Progenitor cell of endocrine pancreas (in vitro differentiated cells): ENCODE data around the gene STRADA. TPM values are rescaled to one million over a fixed set of nuclear protein-coding genes. Genes with fewer than 3 reads are reported as not detected.
A peak's percentile ranks its signal among the peaks of the same experiment; 100 is the strongest.

Source experiments
- DNase-seq: peaks from one replicate; pipeline ENCODE4 v3.0.0; 2021; ENCODE audit warnings: low spot score; ENCODE audit not compliant: unreplicated experiment
- H3K27ac Mint-ChIP-seq: 2 replicates; pipeline ENCODE4 v1.8.0; 2021; ENCODE audit warnings: mild to moderate bottlenecking, moderate library complexity, mixed read lengths
- H3K27me3 Mint-ChIP-seq: 2 replicates; pipeline ENCODE4 v1.8.0; 2021; ENCODE audit warnings: mixed read lengths
- H3K36me3 Mint-ChIP-seq: 2 replicates; pipeline ENCODE4 v1.8.0; 2022; ENCODE audit warnings: mixed read lengths; ENCODE audit not compliant: insufficient read depth
- H3K4me1 Mint-ChIP-seq: 2 replicates; pipeline ENCODE4 v1.8.0; 2021; ENCODE audit warnings: low read depth, mixed read lengths
- H3K4me3 Mint-ChIP-seq: 2 replicates; pipeline ENCODE4 v1.8.0; 2021; ENCODE audit warnings: low read depth, mild to moderate bottlenecking, moderate library complexity, mixed read lengths
- H3K9me3 Mint-ChIP-seq: 2 replicates; pipeline ENCODE4 v1.8.0; 2021; ENCODE audit warnings: low read depth, mixed read lengths
- CTCF ChIP-seq: fragments of 200-600 bp; sonication (generic); IDR thresholded peaks from one replicate; pipeline ENCODE4 v1.5.0; 2021; ENCODE audit warnings: antibody characterized with exemption, mild to moderate bottlenecking; ENCODE audit not compliant: unreplicated experiment
- total RNA-seq: library from RNA; stranded (reverse); gene quantifications from 2 replicates; pipeline ENCODE4 v1.2.1, GENCODE V29; 2021

Gene STRADA
- total RNA-seq, 1 donor from 2014 or later, result 49.7 TPM

GRCh38 chr17:63704836-63705235 lies 36.8 kb downstream of the STRADA start:
- Mint-ChIP-seq H3K36me3 (peaks cover 12% of the 10 kb centered on the region), H3K27ac (no peak overlapping the region), H3K27me3 (no peaks in the 10 kb centered on the region), H3K9me3 (no peaks in the 10 kb centered on the region), H3K4me1 (peaks cover 11% of the 10 kb centered on the region), H3K4me3 (no peak overlapping the region)
- no peak for TF ChIP-seq CTCF
- no peak for DNase-seq

DNA sequence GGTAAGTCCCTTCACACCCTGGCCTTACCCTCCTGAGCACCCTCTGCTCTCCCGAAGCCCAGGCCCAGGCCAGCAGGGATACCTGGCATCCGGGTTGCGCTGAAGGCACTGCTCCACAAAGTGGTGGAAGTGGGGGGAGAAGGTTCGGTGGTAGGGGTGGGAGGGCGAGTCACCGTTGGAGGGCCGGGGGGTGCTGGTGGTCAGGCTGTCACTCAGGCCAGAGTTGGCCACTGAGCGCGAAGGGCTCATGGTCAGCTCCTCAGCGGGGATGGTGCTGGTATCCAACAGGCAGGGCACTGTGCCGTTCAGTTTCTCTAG lies 37.4 kb downstream of the STRADA start:
- H3K36me3 Mint-ChIP-seq, result peaks cover 9% of the 10 kb centered on the region
- TF ChIP-seq CTCF, result no peak
- H3K27me3 Mint-ChIP-seq, result no peaks in the 10 kb centered on the region
- H3K27ac Mint-ChIP-seq, result no peak overlapping the region
- peaks cover 11% of the 10 kb centered on the region for H3K4me1 Mint-ChIP-seq
- H3K9me3 Mint-ChIP-seq, result no peaks in the 10 kb centered on the region
- DNase-seq, result no peak
- H3K4me3 Mint-ChIP-seq, result no peak overlapping the region

- DNase-seq, result no peak
- Mint-ChIP-seq H3K27me3 (no peaks in the 10 kb centered on the region), H3K9me3 (no peaks in the 10 kb centered on the region), H3K27ac (no peak overlapping the region), H3K4me3 (no peak overlapping the region), H3K36me3 (peaks cover 5% of the 10 kb centered on the region), H3K4me1 (peaks cover 11% of the 10 kb centered on the region)
- no peak for TF ChIP-seq CTCF
Measured at GRCh38 chr17:63703556-63704258, 37.9 kb downstream of the STRADA start.

- peak overlapping the region; percentile 24 for H3K27ac Mint-ChIP-seq
- no peak for DNase-seq
- H3K9me3 Mint-ChIP-seq, result no peaks in the 10 kb centered on the region
- TF ChIP-seq CTCF, result no peak
- no peaks in the 10 kb centered on the region for H3K27me3 Mint-ChIP-seq
- peaks cover 11% of the 10 kb centered on the region for H3K4me1 Mint-ChIP-seq
- H3K4me3 Mint-ChIP-seq, result peak overlapping the region; percentile 9
- H3K36me3 Mint-ChIP-seq, result peaks cover 4% of the 10 kb centered on the region
Measured at GRCh38 chr17:63703029-63703428, 38.6 kb downstream of the STRADA start.

DNA sequence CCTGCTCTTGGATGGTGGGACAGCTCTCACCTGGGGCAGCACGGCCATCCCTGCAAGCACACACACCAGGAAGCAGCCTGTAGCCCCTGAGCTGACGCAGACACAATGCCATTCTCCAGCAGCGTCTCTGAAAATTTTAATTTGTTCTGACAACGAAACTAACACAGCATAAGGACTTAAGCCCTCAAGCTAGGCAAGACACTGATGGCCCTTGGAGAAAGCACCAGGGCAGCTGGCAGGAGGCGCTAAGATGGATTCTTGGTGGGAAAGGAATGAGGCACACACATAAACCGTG lies 38.9 kb downstream of the STRADA start:
- H3K27me3 Mint-ChIP-seq, result no peaks in the 10 kb centered on the region
- peak overlapping the region; percentile 9 for H3K4me3 Mint-ChIP-seq
- TF ChIP-seq CTCF, result no peak
- H3K36me3 Mint-ChIP-seq, result peaks cover 4% of the 10 kb centered on the region
- peak overlapping the region; percentile 24 for H3K27ac Mint-ChIP-seq
- peaks cover 11% of the 10 kb centered on the region for H3K4me1 Mint-ChIP-seq
- no peaks in the 10 kb centered on the region for H3K9me3 Mint-ChIP-seq
- DNase-seq, result no peak
